Stimulated activated naive CD4-positive, alpha-beta T cell (primary cell): ENCODE measurements around the gene TPST2.
A peak's percentile ranks its signal among the peaks of the same experiment; 100 is the strongest.

ENCODE experiments used
- DNase-seq, 6 experiments: peaks; one replicate each; lab custom pipeline; 2025; lab: John Stamatoyannopoulos, UW

TPST2 gene

DNA sequence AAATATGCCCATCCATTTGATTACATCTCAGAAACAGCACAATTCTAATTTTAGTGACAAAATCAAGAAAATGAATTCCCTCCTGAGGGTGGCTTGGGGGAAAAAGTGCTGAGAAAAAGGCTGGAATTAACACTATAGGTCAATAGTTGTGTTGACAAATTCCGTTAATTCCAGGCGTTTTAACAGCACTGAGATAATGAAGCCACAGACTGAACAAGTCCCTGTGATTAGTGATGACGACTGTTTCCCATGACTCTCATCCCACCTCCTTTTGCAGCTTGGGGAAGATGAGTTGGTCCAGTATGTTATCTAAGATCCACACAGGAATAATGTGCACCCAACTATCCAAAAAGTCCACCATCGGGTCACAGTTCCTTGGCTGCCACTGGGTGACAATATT is 93.5 kb downstream of the TPST2 start:
- DNase-seq = no peak

- DNase-seq = no peak
Measured at GRCh38 chr22:26494506-26494905, 95.4 kb downstream of the TPST2 start.

DNA sequence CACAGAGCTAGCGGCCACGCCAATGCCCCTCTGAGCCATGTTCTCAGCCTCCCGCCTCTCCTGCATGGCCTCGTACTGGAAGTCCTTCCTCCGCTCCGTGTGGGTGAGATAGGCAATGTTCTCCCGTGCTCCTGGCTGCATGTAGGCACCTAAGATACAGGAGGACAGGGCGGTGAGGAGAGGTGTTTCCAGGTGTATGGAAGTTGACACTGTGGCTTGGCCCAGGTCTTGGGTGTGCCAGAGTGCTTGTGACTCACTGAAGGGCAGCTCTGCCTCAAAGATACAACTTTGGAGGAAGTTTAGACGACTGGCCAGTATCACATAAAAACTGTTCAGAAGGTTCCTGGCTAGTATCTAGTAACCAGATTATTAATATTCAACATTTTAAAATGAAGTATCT is 97.7 kb downstream of the TPST2 start:
- DNase-seq = no peak

DNA sequence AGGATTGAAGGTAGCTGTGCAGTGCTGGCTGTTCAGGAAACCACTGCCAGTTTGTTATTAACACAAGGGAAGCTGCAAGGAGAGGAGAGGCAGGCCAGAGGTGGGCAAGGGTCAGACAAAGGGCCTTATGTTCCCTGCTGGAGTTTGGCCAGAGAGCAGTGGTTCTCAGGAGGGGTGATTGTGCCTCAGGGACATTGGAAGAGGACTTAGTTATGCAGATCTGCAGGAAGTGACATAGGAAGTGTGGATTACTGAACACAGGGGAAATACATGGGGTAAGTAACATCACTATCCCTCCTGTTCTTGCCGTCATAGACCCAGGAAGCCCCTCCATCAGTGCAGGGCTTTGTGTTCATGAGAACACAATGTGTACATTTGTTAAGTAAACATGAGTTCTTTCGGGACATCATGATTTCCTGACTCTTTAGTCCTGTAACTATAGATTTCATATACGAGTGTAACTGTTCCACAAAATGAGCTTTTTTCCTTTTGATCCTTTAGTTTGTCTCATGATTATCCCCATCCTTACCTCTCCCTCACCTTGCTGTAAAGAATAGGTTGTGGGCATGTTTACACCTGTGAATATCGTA is 100.4 kb downstream of the TPST2 start:
- no peak for DNase-seq

- DNase-seq = no peak
Measured at GRCh38 chr22:26487996-26488395, 101.9 kb downstream of the TPST2 start.

DNA sequence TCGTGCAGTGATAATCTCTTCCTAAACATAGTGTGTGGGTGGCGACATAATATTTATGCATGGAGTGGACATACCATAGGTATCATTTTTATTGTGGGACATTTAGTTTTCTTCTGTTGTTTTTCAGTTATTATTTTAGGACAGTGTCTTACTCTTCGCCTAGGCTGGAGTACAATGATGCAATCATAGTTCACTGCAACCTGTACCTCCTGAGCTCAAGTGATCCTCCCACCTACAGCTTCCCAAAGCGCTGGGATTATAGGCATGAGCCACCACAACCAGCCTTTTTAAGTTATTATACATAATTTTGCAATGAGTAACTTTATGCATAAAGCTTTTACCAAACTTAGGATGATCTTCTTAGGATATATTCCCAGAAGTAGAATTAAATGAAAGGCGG is 103.5 kb downstream of the TPST2 start:
- no peak for DNase-seq

DNA sequence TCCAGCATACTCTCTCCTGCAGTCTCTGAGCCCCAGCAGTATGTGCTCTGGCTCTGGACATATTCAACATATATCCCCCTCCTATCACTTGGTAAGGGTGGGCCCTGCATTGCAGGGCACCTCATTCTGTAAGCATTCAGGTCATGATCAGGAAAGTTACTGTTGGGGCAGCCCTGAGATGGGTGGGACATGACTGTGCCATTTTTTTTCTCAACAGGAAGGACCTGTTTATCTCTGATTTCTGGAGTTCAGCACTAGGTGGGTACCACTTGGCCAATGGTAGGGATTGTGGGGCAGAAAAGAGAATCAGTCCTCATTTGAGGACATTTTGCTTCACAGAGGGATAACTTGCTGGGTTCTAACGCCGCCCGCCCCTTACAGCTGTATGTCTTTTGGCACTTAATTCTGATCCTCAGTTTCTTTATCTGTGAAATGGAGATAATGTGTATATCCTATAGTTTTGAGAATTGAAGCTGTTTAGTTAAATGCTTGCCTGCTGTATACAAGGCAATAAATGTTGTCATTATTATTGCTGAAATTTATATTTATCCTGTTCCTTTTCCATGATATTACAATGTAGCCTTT is 104.0 kb downstream of the TPST2 start:
- no peak for DNase-seq

GRCh38 chr22:26485013-26485412 is 104.9 kb downstream of the TPST2 start:
- DNase-seq = no peak

GRCh38 chr22:26484360-26484706 is 105.6 kb downstream of the TPST2 start:
- DNase-seq = no peak

DNA sequence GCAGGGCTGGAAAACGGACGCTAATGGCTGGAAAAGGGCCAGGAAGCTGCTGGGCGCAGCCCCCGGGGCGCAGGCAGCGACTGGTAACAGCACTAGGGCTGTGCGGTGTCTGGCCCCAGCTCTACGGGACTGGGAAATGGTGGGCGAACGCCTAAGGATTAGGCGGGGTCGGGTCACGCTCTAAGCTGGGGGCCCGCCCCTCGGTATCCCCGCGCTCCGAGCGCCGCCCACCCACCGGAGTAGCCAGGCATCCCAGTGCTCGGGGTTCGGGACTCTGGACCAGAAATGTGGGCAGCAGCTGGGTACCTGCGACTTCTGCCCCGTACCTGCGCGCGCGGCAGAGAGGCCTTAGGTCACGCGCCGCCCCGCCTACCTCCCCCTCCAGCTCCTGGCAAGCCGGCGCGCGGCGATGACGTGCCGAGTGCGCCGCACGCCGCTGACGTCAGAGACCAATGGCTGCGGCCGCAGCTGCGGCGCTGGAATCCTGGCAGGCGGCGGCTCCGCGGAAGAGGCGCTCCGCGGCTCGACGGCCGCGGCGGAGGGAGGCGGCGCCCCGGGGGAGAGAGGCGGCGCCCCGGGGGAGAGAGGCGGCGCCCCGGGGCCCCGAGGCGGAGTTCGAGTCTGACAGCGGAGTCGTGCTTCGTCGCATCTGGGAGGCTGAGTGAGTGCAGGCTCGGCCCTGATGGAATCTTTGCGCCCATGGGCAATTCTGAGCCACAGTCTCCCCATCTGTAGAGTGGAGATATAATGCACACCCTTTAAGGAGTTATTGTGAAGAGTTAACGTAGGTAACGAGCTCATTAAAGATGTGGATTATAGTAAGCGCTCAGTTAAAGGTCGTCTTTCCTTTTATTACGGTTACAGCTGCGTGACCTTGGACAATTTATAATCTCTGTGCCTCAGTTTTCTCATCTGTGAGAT is 106.2 kb downstream of the TPST2 start, which contains the start of the genes HPS4 and SRRD:
HPS4 (minus strand) TSS at position 345 of the 921 bp plus-strand sequence. CDS start 2,021 bp downstream, outside the sequence.
SRRD (plus strand) TSS at position 439 of the 921 bp plus-strand sequence; CDS start at position 453, 14 bp downstream.
- DNase-seq = peak; percentile 86 to 95 (median 90)

GRCh38 chr22:26483043-26483438 is 106.9 kb downstream of the TPST2 start:
- no peak for DNase-seq

- DNase-seq = no peak
Measured at GRCh38 chr22:26482161-26482560, 107.8 kb downstream of the TPST2 start.

DNA sequence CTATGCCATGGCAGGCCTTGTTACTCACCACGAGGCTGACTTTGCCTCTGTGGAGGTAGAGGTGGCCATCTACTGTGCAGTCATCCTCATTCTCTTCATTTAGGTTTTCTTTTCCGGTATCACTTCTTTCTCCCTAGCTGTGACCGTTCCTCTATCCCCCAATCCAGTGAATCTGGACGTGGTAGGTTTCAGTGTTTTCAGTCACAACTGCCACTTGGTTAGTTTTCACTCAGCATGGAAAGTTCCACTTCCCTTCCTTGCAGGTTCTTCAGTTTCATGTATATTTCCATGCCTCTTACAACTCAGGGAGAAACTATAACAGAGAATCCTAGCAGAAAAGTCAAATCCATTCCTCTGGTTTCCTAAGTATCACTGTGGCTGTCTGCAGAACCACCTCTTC is 108.2 kb downstream of the TPST2 start:
- DNase-seq = no peak

- no peak for DNase-seq
Measured at GRCh38 chr22:26481112-26481693, 108.7 kb downstream of the TPST2 start.

DNA sequence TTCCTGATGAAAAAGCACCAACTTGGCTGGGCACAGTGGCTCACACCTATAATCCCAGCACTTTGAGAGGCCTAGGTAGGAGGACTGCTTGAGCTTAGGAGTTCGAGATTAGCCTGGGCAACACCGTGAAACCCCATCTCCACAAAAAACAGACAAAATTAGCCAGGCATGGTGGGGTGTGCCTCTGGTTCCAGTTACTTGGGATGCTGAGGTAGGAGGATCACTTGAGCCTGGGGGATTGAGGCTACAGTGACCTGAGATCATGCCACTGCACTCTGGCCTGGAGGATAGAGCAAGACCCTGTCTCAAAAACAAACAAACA is 109.4 kb downstream of the TPST2 start:
- DNase-seq = no peak

DNA sequence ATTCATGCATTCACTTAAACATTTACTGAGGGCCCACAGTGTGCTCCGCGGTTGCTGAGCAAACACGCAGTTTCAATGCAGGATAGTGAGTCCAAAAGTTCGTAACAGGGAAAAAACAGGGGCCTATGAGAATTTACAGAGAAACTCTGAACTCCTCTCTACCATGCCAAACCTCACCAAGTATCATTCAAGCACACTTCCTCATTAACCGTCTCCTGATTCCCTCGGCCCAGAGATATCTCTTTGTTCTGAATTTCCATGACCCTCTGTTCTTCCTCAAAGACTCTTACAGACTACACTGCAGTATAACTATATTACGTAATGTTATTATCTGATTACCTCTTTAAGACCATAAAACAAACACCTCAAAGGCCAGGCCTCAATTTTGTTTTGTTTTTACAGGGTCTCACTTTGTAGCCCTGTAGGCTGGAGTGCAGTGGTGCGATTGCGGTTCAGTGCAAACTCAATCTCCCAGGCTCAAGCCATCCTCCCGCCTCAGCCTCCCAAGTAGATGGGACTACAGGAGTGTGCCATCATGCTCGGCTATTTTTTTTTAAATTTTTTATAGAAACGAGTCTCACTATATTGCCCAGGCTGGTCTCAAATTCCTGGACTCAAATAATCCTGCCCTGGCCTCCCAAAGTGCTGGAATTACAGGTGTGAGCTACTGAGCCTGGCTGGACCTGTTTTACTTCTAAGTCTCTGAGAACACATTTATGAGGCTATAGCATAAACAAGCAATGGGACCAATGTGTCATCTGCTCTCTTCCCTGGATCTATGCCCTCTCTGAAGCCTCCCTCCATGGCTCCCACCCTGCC is 109.9 kb downstream of the TPST2 start:
- no peak for DNase-seq

DNA sequence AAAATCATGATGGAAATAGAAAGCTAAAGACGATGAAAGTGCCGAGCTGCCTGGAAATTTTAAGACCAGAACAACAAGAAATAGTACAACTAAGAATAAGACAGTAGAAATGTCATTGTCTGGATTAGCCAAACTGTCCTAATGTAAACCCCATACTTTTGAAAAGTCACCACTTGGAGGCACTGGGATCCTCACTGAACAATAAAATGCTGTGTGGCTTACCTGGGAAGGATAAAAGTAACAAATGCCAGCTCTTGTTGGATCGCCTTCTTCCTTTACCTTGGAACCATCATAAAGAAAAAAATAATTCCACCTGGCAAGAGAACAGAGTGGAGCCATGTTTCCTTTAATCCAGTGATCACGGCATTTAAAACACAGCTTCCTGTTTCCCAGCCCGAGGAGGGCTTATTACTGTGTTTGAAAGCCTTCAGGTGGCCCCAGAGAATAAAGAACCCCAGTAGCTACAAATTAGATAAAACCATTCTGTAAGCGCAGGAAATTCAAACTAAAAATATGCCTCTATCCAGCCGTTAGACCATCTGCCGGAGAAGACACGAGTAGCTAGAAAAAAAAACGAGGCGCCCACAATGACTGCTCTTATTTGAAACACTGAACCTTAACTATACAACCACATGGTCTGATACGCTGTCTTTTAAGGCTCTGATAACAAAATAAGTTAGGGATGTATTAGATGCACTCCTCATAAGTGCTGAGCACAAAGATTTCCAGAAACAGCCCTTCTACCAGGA is 110.7 kb downstream of the TPST2 start:
- no peak for DNase-seq

- no peak for DNase-seq
Measured at GRCh38 chr22:26477341-26477731, 112.6 kb downstream of the TPST2 start.

- no peak for DNase-seq
Measured at GRCh38 chr22:26476705-26477340, 113.1 kb downstream of the TPST2 start.

- no peak for DNase-seq
Measured at GRCh38 chr22:26474682-26475081, 115.2 kb downstream of the TPST2 start.
